ENCODE data around the gene PLEKHM1. TPM values are rescaled to one million over a fixed set of nuclear protein-coding genes. Genes with fewer than 3 reads are reported as not detected.

The PLEKHM1 gene
- total and polyA plus RNA-seq, 4 donors: 11.6 to 30.0 (median 16.8) TPM

- H3K27ac ChIP-seq (ENCODE audit: low read depth, low read length): no peak overlapping the region
- peaks cover 18% of the 10 kb centered on the region for H3K4me1 ChIP-seq (ENCODE audit: control insufficient read depth, insufficient read depth, low read length)
- no peaks in the 10 kb centered on the region for H3K9me3 ChIP-seq (ENCODE audit: control insufficient read depth, insufficient read depth, low read length)
- H3K4me3 ChIP-seq (ENCODE audit: low read depth, low read length): no peak overlapping the region
- no peak for DNase-seq (ENCODE audit: low read depth in 4 of 6, low spot score in 6 of 6)
- peaks cover 9% of the 10 kb centered on the region for H3K27me3 ChIP-seq (ENCODE audit: control insufficient read depth, insufficient read depth, low read length)
- H3K36me3 ChIP-seq (ENCODE audit: control insufficient read depth, insufficient read depth, low read length): peaks cover 34% of the 10 kb centered on the region
- WGBS (ENCODE audit: insufficient coverage): 51% methylated on average over 14 of the region's 14 CpGs
Observed at GRCh38 chr17:45404870-45405249, 85.7 kb downstream of the PLEKHM1 start.

GRCh38 chr17:45403906-45404490, 86.5 kb downstream of the PLEKHM1 start:
- H3K4me1 ChIP-seq (ENCODE audit: control insufficient read depth, insufficient read depth, low read length): peaks cover 18% of the 10 kb centered on the region
- 96% methylated on average over 10 of the region's 10 CpGs for WGBS (ENCODE audit: insufficient coverage)
- H3K4me3 ChIP-seq (ENCODE audit: low read depth, low read length): no peak overlapping the region
- no peak overlapping the region for H3K27ac ChIP-seq (ENCODE audit: low read depth, low read length)
- H3K27me3 ChIP-seq (ENCODE audit: control insufficient read depth, insufficient read depth, low read length): peaks cover 9% of the 10 kb centered on the region
- no peak for DNase-seq (ENCODE audit: low read depth in 4 of 6, low spot score in 6 of 6)
- no peaks in the 10 kb centered on the region for H3K9me3 ChIP-seq (ENCODE audit: control insufficient read depth, insufficient read depth, low read length)
- peaks cover 34% of the 10 kb centered on the region for H3K36me3 ChIP-seq (ENCODE audit: control insufficient read depth, insufficient read depth, low read length)

GRCh38 chr17:45402916-45403315, 87.6 kb downstream of the PLEKHM1 start:
- Histone ChIP-seq H3K4me3 (ENCODE audit: low read depth, low read length) (no peak overlapping the region), H3K9me3 (ENCODE audit: control insufficient read depth, insufficient read depth, low read length) (no peaks in the 10 kb centered on the region), H3K4me1 (ENCODE audit: control insufficient read depth, insufficient read depth, low read length) (peaks cover 11% of the 10 kb centered on the region), H3K27ac (ENCODE audit: low read depth, low read length) (no peak overlapping the region), H3K27me3 (ENCODE audit: control insufficient read depth, insufficient read depth, low read length) (peaks cover 9% of the 10 kb centered on the region), H3K36me3 (ENCODE audit: control insufficient read depth, insufficient read depth, low read length) (peaks cover 34% of the 10 kb centered on the region)
- WGBS (ENCODE audit: insufficient coverage): 75% methylated on average over 1 of the region's 1 CpG
- no peak for DNase-seq (ENCODE audit: low read depth in 4 of 6, low spot score in 6 of 6)

GRCh38 chr17:45398800-45399199, 91.7 kb downstream of the PLEKHM1 start:
- no peaks in the 10 kb centered on the region for H3K9me3 ChIP-seq (ENCODE audit: control insufficient read depth, insufficient read depth, low read length)
- peaks cover 42% of the 10 kb centered on the region for H3K36me3 ChIP-seq (ENCODE audit: control insufficient read depth, insufficient read depth, low read length)
- no peak for DNase-seq (ENCODE audit: low read depth in 4 of 6, low spot score in 6 of 6)
- peaks cover 16% of the 10 kb centered on the region for H3K4me1 ChIP-seq (ENCODE audit: control insufficient read depth, insufficient read depth, low read length)
- no peak overlapping the region for H3K27ac ChIP-seq (ENCODE audit: low read depth, low read length)
- H3K4me3 ChIP-seq (ENCODE audit: low read depth, low read length): no peak overlapping the region
- H3K27me3 ChIP-seq (ENCODE audit: control insufficient read depth, insufficient read depth, low read length): no peaks in the 10 kb centered on the region
- 20% methylated on average over 1 of the region's 5 CpGs for WGBS (ENCODE audit: insufficient coverage)

- Histone ChIP-seq H3K27me3 (ENCODE audit: control insufficient read depth, insufficient read depth, low read length) (no peaks in the 10 kb centered on the region), H3K9me3 (ENCODE audit: control insufficient read depth, insufficient read depth, low read length) (no peaks in the 10 kb centered on the region), H3K4me1 (ENCODE audit: control insufficient read depth, insufficient read depth, low read length) (peaks cover 16% of the 10 kb centered on the region), H3K27ac (ENCODE audit: low read depth, low read length) (no peak overlapping the region), H3K4me3 (ENCODE audit: low read depth, low read length) (no peak overlapping the region), H3K36me3 (ENCODE audit: control insufficient read depth, insufficient read depth, low read length) (peaks cover 35% of the 10 kb centered on the region)
- 89% methylated on average over 5 of the region's 5 CpGs for WGBS (ENCODE audit: insufficient coverage)
- DNase-seq (ENCODE audit: low read depth in 4 of 6, low spot score in 6 of 6): no peak
Observed at GRCh38 chr17:45397796-45398195, 92.7 kb downstream of the PLEKHM1 start.

GRCh38 chr17:45396496-45397205, 93.9 kb downstream of the PLEKHM1 start:
- 88% methylated on average over 50 of the region's 50 CpGs for WGBS (ENCODE audit: insufficient coverage)

GRCh38 chr17:45395569-45396415, 94.7 kb downstream of the PLEKHM1 start:
- H3K27ac ChIP-seq (ENCODE audit: low read depth, low read length): no peak overlapping the region
- WGBS (ENCODE audit: insufficient coverage): 55% methylated on average over 58 of the region's 60 CpGs

More at GRCh38 chr17:45396496-45397205, 93.9 kb downstream of the PLEKHM1 start:
- H3K9me3 ChIP-seq (ENCODE audit: control insufficient read depth, insufficient read depth, low read length): no peaks in the 10 kb centered on the region
- no peak for DNase-seq (ENCODE audit: low read depth in 4 of 6, low spot score in 6 of 6)
- no peaks in the 10 kb centered on the region for H3K27me3 ChIP-seq (ENCODE audit: control insufficient read depth, insufficient read depth, low read length)
- H3K4me1 ChIP-seq (ENCODE audit: control insufficient read depth, insufficient read depth, low read length): peaks cover 16% of the 10 kb centered on the region
- no peak overlapping the region for H3K4me3 ChIP-seq (ENCODE audit: low read depth, low read length)
- no peak overlapping the region for H3K27ac ChIP-seq (ENCODE audit: low read depth, low read length)
- peaks cover 26% of the 10 kb centered on the region for H3K36me3 ChIP-seq (ENCODE audit: control insufficient read depth, insufficient read depth, low read length)

GRCh38 chr17:45394913-45395568, 95.5 kb downstream of the PLEKHM1 start:
- Histone ChIP-seq H3K4me1 (ENCODE audit: control insufficient read depth, insufficient read depth, low read length) (peaks cover 16% of the 10 kb centered on the region), H3K9me3 (ENCODE audit: control insufficient read depth, insufficient read depth, low read length) (no peaks in the 10 kb centered on the region), H3K36me3 (ENCODE audit: control insufficient read depth, insufficient read depth, low read length) (peaks cover 26% of the 10 kb centered on the region), H3K27ac (ENCODE audit: low read depth, low read length) (no peak overlapping the region), H3K27me3 (ENCODE audit: control insufficient read depth, insufficient read depth, low read length) (no peaks in the 10 kb centered on the region), H3K4me3 (ENCODE audit: low read depth, low read length) (peak overlapping the region; percentile 37)
- WGBS (ENCODE audit: insufficient coverage): 1% methylated on average over 23 of the region's 30 CpGs
- DNase-seq (ENCODE audit: low read depth in 4 of 6, low spot score in 6 of 6): peak in 5 of 6 donors; percentile 64 to 97 (median 75)

More at GRCh38 chr17:45395569-45396415, 94.7 kb downstream of the PLEKHM1 start:
- Histone ChIP-seq H3K27me3 (ENCODE audit: control insufficient read depth, insufficient read depth, low read length) (no peaks in the 10 kb centered on the region), H3K9me3 (ENCODE audit: control insufficient read depth, insufficient read depth, low read length) (no peaks in the 10 kb centered on the region), H3K4me3 (ENCODE audit: low read depth, low read length) (peak overlapping the region; percentile 37), H3K4me1 (ENCODE audit: control insufficient read depth, insufficient read depth, low read length) (peaks cover 16% of the 10 kb centered on the region), H3K36me3 (ENCODE audit: control insufficient read depth, insufficient read depth, low read length) (peaks cover 26% of the 10 kb centered on the region)
- peak in 1 of 6 donors; percentile 62 for DNase-seq (ENCODE audit: low read depth in 4 of 6, low spot score in 6 of 6)

GRCh38 chr17:45394564-45394912, 96.0 kb downstream of the PLEKHM1 start:
- Histone ChIP-seq H3K27ac (ENCODE audit: low read depth, low read length) (no peak overlapping the region), H3K9me3 (ENCODE audit: control insufficient read depth, insufficient read depth, low read length) (no peaks in the 10 kb centered on the region), H3K27me3 (ENCODE audit: control insufficient read depth, insufficient read depth, low read length) (no peaks in the 10 kb centered on the region), H3K4me3 (ENCODE audit: low read depth, low read length) (no peak overlapping the region), H3K4me1 (ENCODE audit: control insufficient read depth, insufficient read depth, low read length) (peaks cover 16% of the 10 kb centered on the region), H3K36me3 (ENCODE audit: control insufficient read depth, insufficient read depth, low read length) (peaks cover 26% of the 10 kb centered on the region)
- WGBS (ENCODE audit: insufficient coverage): 88% methylated on average over 4 of the region's 4 CpGs
- no peak for DNase-seq (ENCODE audit: low read depth in 4 of 6, low spot score in 6 of 6)
